H1 (cell line): ENCODE measurements around the gene CDH12. TPM values are rescaled to one million over a fixed set of nuclear protein-coding genes. Genes with fewer than 3 reads are reported as not detected.

ENCODE experiments used
- CTCF ChIA-PET: fragments of 300-600 bp; sonication (Branson Sonifier 250); formaldehyde crosslinking; loops from one replicate; lab custom pipeline; 2021; ENCODE audit not compliant: partially characterized antibody; lab: Charles Lee
- POLR2A ChIA-PET: fragments of 300-600 bp; sonication (Branson Sonifier 250); formaldehyde crosslinking; loops from one replicate; lab custom pipeline; 2021; ENCODE audit warnings: inconsistent platforms; ENCODE audit not compliant: partially characterized antibody; lab: Charles Lee
- DNase-seq, 2 experiments: peaks; one replicate each; pipeline versions ENCODE4 v3.0.0 to v3.0.0-alpha.2; 2010 to 2022; ENCODE audit warnings: low spot score in 2 of 2, low read depth in 1 of 2, mixed read lengths in 1 of 2
- FAIRE-seq: peaks from 2 replicates; lab custom pipeline; 2011; peaks lifted over from hg19 to GRCh38; lab: Jason Lieb, UNC
- H2AFZ ChIP-seq: 2 replicates; pipeline ENCODE4 v1.8.1; 2012; ENCODE audit warnings: low read length, inconsistent platforms
- H2AK5ac ChIP-seq: 2 replicates; pipeline ENCODE4 v1.6.1; 2013; ENCODE audit warnings: low read depth, low read length
- H2BK120ac ChIP-seq: replicated peaks from 2 replicates; pipeline ENCODE3; 2013; ENCODE audit warnings: low read depth, low read length, inconsistent platforms
- H2BK12ac ChIP-seq: 2 replicates; pipeline ENCODE4 v1.6.1; 2013; ENCODE audit warnings: low read depth, low read length
- H2BK15ac ChIP-seq: 2 replicates; pipeline ENCODE4 v1.6.1; 2013; ENCODE audit warnings: low read length
- H2BK20ac ChIP-seq: 2 replicates; pipeline ENCODE4 v1.6.1; 2013; ENCODE audit warnings: low read length
- H2BK5ac ChIP-seq: 2 replicates; pipeline ENCODE4 v1.6.1; 2013; ENCODE audit warnings: low read depth, low read length
- H3K14ac ChIP-seq: 2 replicates; pipeline ENCODE4 v1.6.1; 2013; ENCODE audit warnings: inconsistent platforms; ENCODE audit not compliant: insufficient read length
- H3K18ac ChIP-seq: 2 replicates; pipeline ENCODE4 v1.6.1; 2013; ENCODE audit warnings: low read length; ENCODE audit errors: extremely low read depth
- H3K23ac ChIP-seq: 2 replicates; pipeline ENCODE4 v1.6.1; 2013; ENCODE audit warnings: inconsistent platforms; ENCODE audit not compliant: insufficient read length
- H3K23me2 ChIP-seq: 2 replicates; pipeline ENCODE4 v1.6.1; 2013; ENCODE audit warnings: low read depth, low read length
- H3K27ac ChIP-seq: 2 replicates; pipeline ENCODE4 v1.6.1; 2011; ENCODE audit warnings: low read depth, low read length, inconsistent platforms
- H3K27me3 ChIP-seq, 4 experiments: replicated peaks in 1 of 4; 1 replicate in 1 of 4; 2 replicates in 3 of 4; pipeline versions ENCODE4 v1.6.1 to v1.8.1; 2011 to 2013; ENCODE audit warnings: low read length in 3 of 4, mild to moderate bottlenecking in 3 of 4, inconsistent platforms in 2 of 4, mixed read lengths in 2 of 4, moderate library complexity in 1 of 4; ENCODE audit not compliant: control insufficient read depth in 3 of 4, insufficient read depth in 3 of 4; ENCODE audit errors: extremely low read depth in 1 of 4
- H3K36me3 ChIP-seq, 4 experiments: 2 replicates each; pipeline versions ENCODE4 v1.6.1 to v1.8.1; 2011 to 2013; ENCODE audit warnings: mild to moderate bottlenecking in 4 of 4, low read length in 3 of 4, moderate library complexity in 2 of 4, control low read depth in 1 of 4, inconsistent platforms in 1 of 4; ENCODE audit not compliant: insufficient read depth in 4 of 4, control insufficient read depth in 2 of 4
- H3K4ac ChIP-seq: replicated peaks from 2 replicates; pipeline ENCODE3; 2013; ENCODE audit warnings: low read length, low read depth, mixed read lengths, inconsistent platforms; ENCODE audit not compliant: insufficient read length
- H3K4me1 ChIP-seq, 4 experiments: replicated peaks in 1 of 4; 1 replicate in 1 of 4; 2 replicates in 3 of 4; pipeline versions ENCODE4 v1.6.1 to v1.8.1; 2011 to 2013; ENCODE audit warnings: low read length in 3 of 4, inconsistent platforms in 2 of 4, mixed read lengths in 1 of 4; ENCODE audit not compliant: insufficient read depth in 4 of 4, control insufficient read depth in 3 of 4
- H3K4me2 ChIP-seq, 2 experiments: 2 replicates each; pipeline versions ENCODE4 v1.6.1 to v1.8.1; 2011 to 2013; ENCODE audit warnings: low read depth in 2 of 2, low read length in 2 of 2, control low read depth in 1 of 2, inconsistent platforms in 1 of 2, mild to moderate bottlenecking in 1 of 2; ENCODE audit not compliant: insufficient read depth in 1 of 2
- H3K4me3 ChIP-seq, 4 experiments: fragments of 200-600, 300-600 bp in 1 of 4; sonication (generic), shearing (Covaris generic), sonication (Bioruptor Twin) in 1 of 4; 2 replicates each; pipeline versions ENCODE4 v1.5.1 to v1.8.1; 2011 to 2016; ENCODE audit warnings: low read length in 4 of 4, low read depth in 3 of 4, control low read depth in 2 of 4, inconsistent platforms in 2 of 4, mild to moderate bottlenecking in 2 of 4, mixed read lengths in 1 of 4, moderate library complexity in 1 of 4; ENCODE audit not compliant: insufficient read depth in 2 of 4; ENCODE audit errors: extremely low read depth in 1 of 4
- H3K56ac ChIP-seq: replicated peaks from 2 replicates; pipeline ENCODE3; 2013; ENCODE audit warnings: low read depth, mild to moderate bottlenecking, mixed read lengths, low read length, inconsistent platforms; ENCODE audit not compliant: insufficient read length
- H3K79me1 ChIP-seq: 2 replicates; pipeline ENCODE4 v1.6.1; 2013; ENCODE audit warnings: low read depth, low read length, control low read depth
- H3K79me2 ChIP-seq, 2 experiments: 2 replicates each; pipeline versions ENCODE4 v1.6.1 to v1.8.1; 2012 to 2013; ENCODE audit warnings: low read length in 2 of 2, mild to moderate bottlenecking in 2 of 2, inconsistent platforms in 1 of 2; ENCODE audit not compliant: insufficient read depth in 2 of 2, control insufficient read depth in 1 of 2
- H3K9ac ChIP-seq, 4 experiments: replicated peaks in 1 of 4; 1 replicate in 1 of 4; 2 replicates in 3 of 4; pipeline versions ENCODE4 v1.6.1 to v1.8.1; 2011 to 2013; ENCODE audit warnings: low read depth in 3 of 4, low read length in 3 of 4, control low read depth in 2 of 4, mild to moderate bottlenecking in 2 of 4, moderate library complexity in 2 of 4, inconsistent platforms in 1 of 4; ENCODE audit errors: extremely low read depth in 1 of 4
- H3K9me3 ChIP-seq, 2 experiments: 2 replicates each; pipeline versions ENCODE4 v1.6.1 to v1.8.1; 2012 to 2013; ENCODE audit warnings: mild to moderate bottlenecking in 2 of 2, moderate library complexity in 2 of 2, control low read depth in 1 of 2, inconsistent platforms in 1 of 2, low read depth in 1 of 2, low read length in 1 of 2, mixed read lengths in 1 of 2; ENCODE audit not compliant: insufficient read depth in 2 of 2
- H4K20me1 ChIP-seq, 2 experiments: replicated peaks in 1 of 2; 2 replicates each; pipeline versions ENCODE3 to v1.8.1; 2011 to 2013; ENCODE audit warnings: inconsistent platforms in 2 of 2, low read length in 2 of 2, mild to moderate bottlenecking in 1 of 2; ENCODE audit not compliant: insufficient read depth in 2 of 2, control insufficient read depth in 1 of 2
- H4K5ac ChIP-seq: 2 replicates; pipeline ENCODE4 v1.6.1; 2013; ENCODE audit warnings: low read length, low read depth, mixed read lengths, inconsistent platforms; ENCODE audit not compliant: insufficient read length
- H4K8ac ChIP-seq: 2 replicates; pipeline ENCODE4 v1.8.0; 2013; ENCODE audit warnings: mild to moderate bottlenecking, moderate library complexity, low read length, inconsistent platforms; ENCODE audit not compliant: insufficient read depth; ENCODE audit errors: extremely low read depth
- H4K91ac ChIP-seq: replicated peaks from 2 replicates; pipeline ENCODE3; 2013; ENCODE audit warnings: low read length, mixed read lengths, inconsistent platforms; ENCODE audit not compliant: insufficient read length
- EGR1 ChIP-seq: IDR thresholded peaks from 2 replicates; pipeline ENCODE4 v1.6.1; 2011; ENCODE audit warnings: low read depth, low read length, borderline replicate concordance
- EP300 ChIP-seq, 2 experiments: IDR thresholded peaks; 1 replicate in 1 of 2; 2 replicates in 1 of 2; pipeline ENCODE4 v1.6.1; 2011 to 2012; ENCODE audit warnings: low read depth in 2 of 2, low read length in 2 of 2, mild to moderate bottlenecking in 2 of 2, borderline replicate concordance in 1 of 2, inconsistent platforms in 1 of 2, moderate library complexity in 1 of 2
- FOSL1 ChIP-seq: IDR thresholded peaks from 2 replicates; pipeline ENCODE4 v1.6.1; 2011; ENCODE audit warnings: mild to moderate bottlenecking, low read depth, low read length, moderate library complexity; ENCODE audit not compliant: insufficient read depth
- JUN ChIP-seq: IDR thresholded peaks from 2 replicates; pipeline ENCODE4 v1.6.1; 2011; ENCODE audit warnings: low read depth, mild to moderate bottlenecking, improper control_type of control experiment, low read length
- KDM1A ChIP-seq: fragments of 200-600, 300-600 bp; sonication (generic); IDR thresholded peaks from 2 replicates; pipeline ENCODE4 v1.7.1; 2016; ENCODE audit warnings: mild to moderate bottlenecking, low read length, borderline replicate concordance
- POU5F1 ChIP-seq: IDR thresholded peaks from 2 replicates; pipeline ENCODE4 v1.6.1; 2011; ENCODE audit warnings: low read depth, mild to moderate bottlenecking, low read length, moderate library complexity
- RFX5 ChIP-seq: IDR thresholded peaks from 2 replicates; pipeline ENCODE4 v1.6.1; 2011; ENCODE audit warnings: low read depth, low read length, improper control_type of control experiment, borderline replicate concordance
- SIN3A ChIP-seq, 2 experiments: IDR thresholded peaks in 1 of 2; conservative IDR thresholded peaks in 1 of 2; 2 replicates each; pipeline ENCODE4 v1.6.1; 2011 to 2012; ENCODE audit warnings: low read length in 2 of 2, improper control_type of control experiment in 1 of 2, low read depth in 1 of 2, mild to moderate bottlenecking in 1 of 2
- SUZ12 ChIP-seq: fragments of 200-600 bp; sonication (generic); IDR thresholded peaks from 2 replicates; pipeline ENCODE4 v1.6.1; 2012; ENCODE audit warnings: mild to moderate bottlenecking, inconsistent platforms, low read length, moderate library complexity, mixed read lengths
- TBP ChIP-seq: IDR thresholded peaks from 2 replicates; pipeline ENCODE4 v1.6.1; 2011; ENCODE audit warnings: low read depth, low read length, improper control_type of control experiment
- polyA plus RNA-seq, 7 experiments: library from polyadenylated mRNA; depleted of rRNA in 3 of 7; stranded (reverse) in 5 of 7; unstranded in 2 of 7; fragments of >200 nt in 5 of 7; fragments of 200-250 nt in 2 of 7; gene quantifications; 1 replicate in 5 of 7; 2 replicates in 1 of 7; 4 replicates in 1 of 7; pipeline versions ENCODE4 v1.2.1 to v1.2.3, GENCODE V29; 2011 to 2013; ENCODE audit warnings: missing spikeins in 2 of 7, mixed read lengths in 2 of 7
- total RNA-seq: library from RNA; stranded (reverse); fragmentation: NEBNext Ultra II Directional; extraction: Animal tissue kit (Norgen Biotek cat#: 25700); gene quantifications from 2 replicates; pipeline ENCODE4 v1.2.1, GENCODE V29; 2021
- TF ChIP-seq, protein P1 (sequence below): IDR thresholded peaks from 2 replicates; pipeline ENCODE4 v1.6.1; 2011; ENCODE audit warnings: low read depth, mild to moderate bottlenecking, low read length; ENCODE audit not compliant: insufficient read depth
- TF ChIP-seq, protein P2 (sequence below), 3 experiments: IDR thresholded peaks; 1 replicate in 2 of 3; 2 replicates in 1 of 3; pipeline versions ENCODE4 v1.5.1 to v1.6.1; 2011; ENCODE audit warnings: low read length in 3 of 3, mild to moderate bottlenecking in 3 of 3, inconsistent platforms in 2 of 3, low read depth in 1 of 3, moderate library complexity in 1 of 3; ENCODE audit not compliant: insufficient read depth in 1 of 3; ENCODE audit errors: control extremely low read depth in 1 of 3

CDH12 gene
- total and polyA plus RNA-seq, 2 of the 8 experiments (the other 6 are each of a cell fraction or from before 2014, with no cell fraction given), result 0.03 TPM; not detected in 1

DNA sequence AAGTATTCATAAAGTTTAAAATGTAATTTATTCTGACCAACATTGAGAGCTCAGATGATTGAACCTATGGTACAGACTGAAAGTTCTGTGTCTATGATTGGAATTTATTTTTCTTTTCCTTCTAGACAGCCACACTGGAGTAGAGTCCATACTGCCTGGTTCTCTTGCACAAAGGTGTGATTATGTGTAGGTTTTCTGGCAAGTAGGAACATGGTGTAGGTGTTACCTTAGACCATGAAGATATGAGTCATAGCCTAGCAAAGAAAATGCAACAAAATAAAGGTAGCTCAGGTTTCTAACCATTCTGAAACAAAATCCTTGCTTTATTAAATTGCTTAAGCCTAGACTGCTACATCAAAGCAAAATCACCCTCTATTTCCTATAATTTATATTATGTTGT lies 143.4 kb downstream of the CDH12 start:
- no peak for FAIRE-seq
- TF ChIP-seq JUN, result no peak
- no peak for TF ChIP-seq EGR1
- TF ChIP-seq, protein P1, sequence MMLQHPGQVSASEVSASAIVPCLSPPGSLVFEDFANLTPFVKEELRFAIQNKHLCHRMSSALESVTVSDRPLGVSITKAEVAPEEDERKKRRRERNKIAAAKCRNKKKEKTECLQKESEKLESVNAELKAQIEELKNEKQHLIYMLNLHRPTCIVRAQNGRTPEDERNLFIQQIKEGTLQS, result no peak
- no peak for TF ChIP-seq SIN3A (conservative IDR thresholded peaks at IDR 0.05 in 1 of 2, IDR thresholded peaks at IDR 0.05 in 1 of 2; ENCODE audit: low read depth in 1 of 2, low read length in 2 of 2)
- no peak for TF ChIP-seq SUZ12
- TF ChIP-seq KDM1A, result no peak
- no peak for TF ChIP-seq FOSL1
- TF ChIP-seq EP300 (IDR thresholded peaks at IDR 0.05; ENCODE audit: borderline replicate concordance in 1 of 2, low read depth in 2 of 2, low read length in 2 of 2), result no peak
- no peak for TF ChIP-seq POU5F1
- no peak for TF ChIP-seq TBP
- TF ChIP-seq, protein P2, sequence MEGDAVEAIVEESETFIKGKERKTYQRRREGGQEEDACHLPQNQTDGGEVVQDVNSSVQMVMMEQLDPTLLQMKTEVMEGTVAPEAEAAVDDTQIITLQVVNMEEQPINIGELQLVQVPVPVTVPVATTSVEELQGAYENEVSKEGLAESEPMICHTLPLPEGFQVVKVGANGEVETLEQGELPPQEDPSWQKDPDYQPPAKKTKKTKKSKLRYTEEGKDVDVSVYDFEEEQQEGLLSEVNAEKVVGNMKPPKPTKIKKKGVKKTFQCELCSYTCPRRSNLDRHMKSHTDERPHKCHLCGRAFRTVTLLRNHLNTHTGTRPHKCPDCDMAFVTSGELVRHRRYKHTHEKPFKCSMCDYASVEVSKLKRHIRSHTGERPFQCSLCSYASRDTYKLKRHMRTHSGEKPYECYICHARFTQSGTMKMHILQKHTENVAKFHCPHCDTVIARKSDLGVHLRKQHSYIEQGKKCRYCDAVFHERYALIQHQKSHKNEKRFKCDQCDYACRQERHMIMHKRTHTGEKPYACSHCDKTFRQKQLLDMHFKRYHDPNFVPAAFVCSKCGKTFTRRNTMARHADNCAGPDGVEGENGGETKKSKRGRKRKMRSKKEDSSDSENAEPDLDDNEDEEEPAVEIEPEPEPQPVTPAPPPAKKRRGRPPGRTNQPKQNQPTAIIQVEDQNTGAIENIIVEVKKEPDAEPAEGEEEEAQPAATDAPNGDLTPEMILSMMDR (IDR thresholded peaks at IDR 0.05; ENCODE audit: control extremely low read depth in 1 of 3, insufficient read depth in 1 of 3, low read depth in 1 of 3, low read length in 3 of 3), result no peak
- no peak for TF ChIP-seq RFX5

More for the DNA sequence above, 143.4 kb downstream of the CDH12 start:
- Histone ChIP-seq H3K36me3 (no peaks in the 10 kb centered on the region), H3K79me2 (no peaks in the 10 kb centered on the region), H3K27me3 (no peaks in the 10 kb centered on the region), H4K91ac (no peak overlapping the region), H3K23me2 (no peaks in the 10 kb centered on the region), H2BK120ac (no peak overlapping the region), H2BK15ac (no peak overlapping the region), H3K23ac (no peak overlapping the region), H3K4me2 (no peak overlapping the region), H3K9ac (no peak overlapping the region), H3K18ac (no peak overlapping the region), H3K14ac (no peak overlapping the region), H3K27ac (no peak overlapping the region), H2BK20ac (no peak overlapping the region), H4K5ac (no peak overlapping the region), H2AFZ (no peak overlapping the region), H2BK5ac (no peak overlapping the region), H3K9me3 (no peaks in the 10 kb centered on the region), H2BK12ac (no peak overlapping the region), H3K4me3 (no peak overlapping the region), H4K20me1 (no peaks in the 10 kb centered on the region), H3K4me1 (no peaks in the 10 kb centered on the region), H3K79me1 (no peaks in the 10 kb centered on the region), H2AK5ac (no peak overlapping the region), H3K4ac (no peak overlapping the region), H4K8ac (no peak overlapping the region), H3K56ac (no peak overlapping the region)
- CTCF ChIA-PET, result interaction anchor here (0.9 to 2.1 kb wide), 10 partner anchors 8 to 103 kb away, joined by 3 to 13 read pairs (median 4); no protein-coding TSS in a partner anchor
- POLR2A ChIA-PET, result no interaction called here
- no peak for DNase-seq
